Ammon's horn (tissue), 1 donor: Measurements from ENCODE around the gene NDUFS4.
"Not testable (repeated sequence)": the region's sequence is repeated elsewhere in the genome, so short reads cannot be mapped to it uniquely, and the experiment has no call there.

Source experiments
- DNase-seq: peaks from one replicate; pipeline ENCODE4 v3.0.0-alpha.2; 2016; ENCODE audit warnings: low spot score

Gene NDUFS4

GRCh38 chr5:53560506-53561191 lies at the start of gene NDUFS4:
TSS of gene NDUFS4 (plus strand) at chr5:53560639. CDS start at chr5:53560663, 24 bp downstream.
- DNase-seq, result peak; percentile 94

DNA sequence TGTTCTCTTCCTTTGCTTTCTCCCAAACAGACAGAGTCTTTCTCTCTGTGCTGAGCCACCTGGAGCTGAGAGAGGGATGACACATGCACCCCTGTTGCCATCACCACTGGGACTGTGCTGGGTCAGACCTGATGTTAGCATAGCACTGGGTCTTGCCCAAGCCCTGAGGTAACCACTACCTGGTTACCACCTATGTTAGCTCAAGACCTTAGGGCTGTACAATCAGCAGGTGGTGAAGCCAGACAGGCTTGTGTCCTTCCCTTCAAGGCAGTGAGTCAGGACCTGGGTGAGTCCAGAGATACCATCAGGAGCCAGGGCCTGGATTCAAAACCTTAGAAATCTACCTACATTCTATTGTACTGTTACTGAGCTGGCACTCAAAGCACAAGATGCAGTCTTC lies 47.9 kb upstream of the NDUFS4 start:
- DNase-seq, result no peak

- no peak for DNase-seq
Observed at GRCh38 chr5:53515988-53516387, 44.5 kb upstream of the NDUFS4 start.

DNA sequence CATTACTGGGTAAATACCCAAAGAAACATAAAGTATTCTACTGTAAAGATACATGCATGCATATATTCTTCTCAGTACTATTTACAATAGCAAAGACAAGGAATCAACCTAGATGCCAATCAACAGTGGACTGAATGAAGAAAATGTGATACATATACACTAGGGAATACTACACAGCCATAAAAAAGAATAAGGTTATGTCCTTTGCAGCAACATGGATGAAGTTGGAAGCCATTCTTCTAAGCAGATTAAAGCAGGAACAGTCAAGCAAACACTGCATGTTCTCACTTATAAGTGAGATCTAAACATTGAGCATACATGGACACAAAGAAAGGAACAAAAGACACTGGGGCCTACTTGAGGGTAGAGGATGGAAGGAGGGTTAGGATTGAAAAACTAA lies 39.6 kb upstream of the NDUFS4 start:
- DNase-seq, result no peak

- no peak for DNase-seq
Observed at GRCh38 chr5:53537711-53538110, 22.7 kb upstream of the NDUFS4 start.

GRCh38 chr5:53540739-53541138 lies 19.7 kb upstream of the NDUFS4 start:
- DNase-seq, result not testable (repeated sequence)

- DNase-seq, result no peak
Observed at GRCh38 chr5:53541859-53542258, 18.6 kb upstream of the NDUFS4 start.

DNA sequence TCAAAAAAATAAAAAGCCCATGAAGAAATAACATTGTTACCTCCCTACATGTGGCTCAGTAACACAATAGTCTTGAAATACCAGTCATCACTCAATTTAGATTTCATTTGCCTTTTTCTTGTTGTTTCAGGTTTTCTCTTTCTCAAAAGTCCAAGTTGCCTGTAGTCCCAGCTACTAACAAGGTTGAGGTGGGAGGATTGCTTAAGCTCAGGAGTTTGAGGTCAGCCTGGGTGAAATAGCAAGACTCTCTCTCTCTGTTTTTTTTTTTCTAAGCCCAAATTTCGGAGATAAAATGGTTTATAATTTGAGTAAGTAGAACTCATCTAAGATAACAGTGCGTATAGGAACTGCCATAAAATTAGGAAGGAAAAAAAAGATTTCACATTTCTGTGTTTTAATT lies 17.5 kb upstream of the NDUFS4 start:
- no peak for DNase-seq

GRCh38 chr5:53543401-53543800 lies 17.0 kb upstream of the NDUFS4 start:
- no peak for DNase-seq

DNA sequence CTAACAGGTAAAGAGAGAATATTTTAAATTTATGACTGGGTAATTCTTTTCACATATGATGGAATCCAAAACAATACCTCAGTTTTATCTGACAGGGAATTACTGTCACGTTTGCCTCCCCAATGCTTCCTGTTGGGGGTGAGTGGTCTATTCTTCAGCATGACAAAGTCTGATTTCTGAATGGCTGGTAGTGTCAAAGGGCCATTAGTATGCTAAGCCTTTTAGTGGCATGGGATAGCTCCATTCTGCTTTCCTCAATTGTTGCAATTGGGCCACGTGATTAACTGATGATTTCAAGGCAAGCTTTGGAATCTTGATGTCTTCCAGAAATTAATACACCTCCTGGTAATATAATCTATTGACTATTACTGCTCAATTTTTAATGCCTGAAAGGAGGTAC lies 14.7 kb upstream of the NDUFS4 start:
- no peak for DNase-seq

GRCh38 chr5:53547226-53547625 lies 13.2 kb upstream of the NDUFS4 start:
- DNase-seq, result no peak

- not testable (repeated sequence) for DNase-seq
Observed at GRCh38 chr5:53548501-53548900, 11.9 kb upstream of the NDUFS4 start.

GRCh38 chr5:53549792-53550191 lies 10.6 kb upstream of the NDUFS4 start:
- no peak for DNase-seq

- DNase-seq, result no peak
Observed at GRCh38 chr5:53552561-53552960, 7.9 kb upstream of the NDUFS4 start.

GRCh38 chr5:53554444-53554843 lies 6.0 kb upstream of the NDUFS4 start:
- no peak for DNase-seq

- DNase-seq, result no peak
Observed at GRCh38 chr5:53555160-53555559, 5.3 kb upstream of the NDUFS4 start.

DNA sequence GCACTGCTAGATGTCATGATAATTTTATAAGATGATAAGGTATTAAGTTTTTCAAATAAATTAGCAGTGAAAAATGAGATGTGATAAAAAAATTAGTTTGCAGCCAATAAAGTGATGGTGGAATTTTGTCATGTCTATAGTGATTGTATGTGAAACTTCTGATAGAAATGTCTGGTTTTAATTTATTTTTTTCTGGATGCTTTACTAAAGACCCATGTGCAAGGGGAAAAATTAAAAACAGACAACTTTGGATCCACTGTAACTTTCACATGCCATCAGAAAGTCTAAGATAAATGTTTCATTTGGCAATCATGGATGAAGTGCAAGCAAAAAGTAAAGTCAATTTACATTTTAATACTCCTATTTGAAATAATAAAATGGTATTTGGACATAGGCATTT lies 4.4 kb upstream of the NDUFS4 start:
- DNase-seq, result no peak

DNA sequence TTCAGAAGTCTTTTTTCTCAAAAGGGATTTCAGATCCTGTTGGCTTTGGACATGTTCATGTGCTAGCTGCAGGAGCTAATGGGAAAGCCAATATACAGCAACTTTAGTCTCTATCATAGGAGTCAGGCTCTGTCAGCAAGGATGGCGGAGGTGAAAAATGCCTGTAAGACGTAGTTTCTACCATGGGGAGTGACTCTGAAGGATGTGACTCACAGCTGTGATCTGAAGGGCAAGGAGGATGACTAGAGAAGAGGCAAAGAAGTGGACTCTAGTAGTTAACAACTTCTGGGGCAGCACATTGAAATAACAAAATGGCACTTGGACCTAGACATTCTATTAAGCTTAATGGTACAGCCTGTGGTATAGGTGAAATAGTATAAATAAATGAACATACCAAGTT lies 3.1 kb upstream of the NDUFS4 start:
- no peak for DNase-seq

GRCh38 chr5:53558966-53559365 lies 1.5 kb upstream of the NDUFS4 start:
- DNase-seq, result no peak

GRCh38 chr5:53560028-53560427 lies 411 bp upstream of the NDUFS4 start:
- DNase-seq, result peak; percentile 4

DNA sequence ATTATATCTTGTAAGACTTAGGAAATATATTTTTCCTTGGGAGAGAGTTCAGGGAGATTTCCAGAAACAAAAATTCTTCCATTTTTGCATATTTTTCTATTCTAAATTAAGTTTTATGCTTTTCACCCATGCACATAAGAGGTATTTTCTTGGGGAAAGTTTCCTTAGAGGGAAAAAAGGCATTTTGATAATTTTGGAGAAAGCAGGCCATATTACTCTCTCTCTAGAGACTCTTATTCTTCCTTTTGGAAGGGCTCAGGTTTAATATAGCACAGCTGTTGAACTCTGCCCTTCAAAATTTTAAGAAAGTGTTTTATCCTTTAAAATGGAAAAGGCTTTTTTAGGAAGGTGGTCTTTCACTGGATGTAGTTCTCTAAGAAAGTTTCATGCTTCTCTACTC lies 8.0 kb downstream of the NDUFS4 start:
- no peak for DNase-seq

GRCh38 chr5:53568871-53569270 lies 8.4 kb downstream of the NDUFS4 start:
- no peak for DNase-seq

GRCh38 chr5:53569453-53569852 lies 9.0 kb downstream of the NDUFS4 start:
- DNase-seq, result no peak

GRCh38 chr5:53571403-53571802 lies 11.0 kb downstream of the NDUFS4 start:
- DNase-seq, result no peak
